Progenitor cell of endocrine pancreas (in vitro differentiated cells): ENCODE measurements around the gene CNTNAP3B. TPM values are rescaled to one million over a fixed set of nuclear protein-coding genes. Genes with fewer than 3 reads are reported as not detected.
"Not testable (repeated sequence)": the region's sequence is repeated elsewhere in the genome, so short reads cannot be mapped to it uniquely, and the experiment has no call there.

Experiments used
- DNase-seq: peaks from one replicate; pipeline ENCODE4 v3.0.0; 2021; ENCODE audit warnings: low spot score; ENCODE audit not compliant: unreplicated experiment
- H3K27ac Mint-ChIP-seq: 2 replicates; pipeline ENCODE4 v1.8.0; 2021; ENCODE audit warnings: mild to moderate bottlenecking, moderate library complexity, mixed read lengths
- H3K27me3 Mint-ChIP-seq: 2 replicates; pipeline ENCODE4 v1.8.0; 2021; ENCODE audit warnings: mixed read lengths
- H3K36me3 Mint-ChIP-seq: 2 replicates; pipeline ENCODE4 v1.8.0; 2022; ENCODE audit warnings: mixed read lengths; ENCODE audit not compliant: insufficient read depth
- H3K4me1 Mint-ChIP-seq: 2 replicates; pipeline ENCODE4 v1.8.0; 2021; ENCODE audit warnings: low read depth, mixed read lengths
- H3K4me3 Mint-ChIP-seq: 2 replicates; pipeline ENCODE4 v1.8.0; 2021; ENCODE audit warnings: low read depth, mild to moderate bottlenecking, moderate library complexity, mixed read lengths
- H3K9me3 Mint-ChIP-seq: 2 replicates; pipeline ENCODE4 v1.8.0; 2021; ENCODE audit warnings: low read depth, mixed read lengths
- total RNA-seq: library from RNA; stranded (reverse); gene quantifications from 2 replicates; pipeline ENCODE4 v1.2.1, GENCODE V29; 2021

CNTNAP3B gene
- total RNA-seq, 1 donor from 2014 or later: 7.0 TPM

DNA sequence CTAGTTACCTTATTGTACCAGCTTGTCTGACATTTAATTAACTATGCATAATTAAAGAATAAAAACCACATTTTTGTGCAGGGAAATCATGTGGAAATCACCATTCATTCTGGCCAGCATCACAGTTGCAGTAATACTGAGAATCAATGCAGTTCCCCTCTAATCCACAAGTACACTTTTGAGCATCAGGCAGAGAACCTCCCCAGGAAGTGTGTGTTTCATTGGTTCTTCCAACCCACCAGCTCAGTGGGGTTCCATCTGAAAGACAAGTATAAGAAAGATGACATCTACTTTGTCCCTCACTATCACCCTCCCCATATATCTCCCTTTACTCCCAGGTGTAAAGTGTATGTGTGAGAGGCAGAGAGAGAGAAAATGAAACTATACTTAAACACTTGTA lies 191.1 kb downstream of the CNTNAP3B start:
- H3K27ac Mint-ChIP-seq, DNase-seq, H3K9me3 Mint-ChIP-seq, H3K4me3 Mint-ChIP-seq, H3K27me3 Mint-ChIP-seq, H3K36me3 Mint-ChIP-seq, H3K4me1 Mint-ChIP-seq: not testable (repeated sequence)

DNA sequence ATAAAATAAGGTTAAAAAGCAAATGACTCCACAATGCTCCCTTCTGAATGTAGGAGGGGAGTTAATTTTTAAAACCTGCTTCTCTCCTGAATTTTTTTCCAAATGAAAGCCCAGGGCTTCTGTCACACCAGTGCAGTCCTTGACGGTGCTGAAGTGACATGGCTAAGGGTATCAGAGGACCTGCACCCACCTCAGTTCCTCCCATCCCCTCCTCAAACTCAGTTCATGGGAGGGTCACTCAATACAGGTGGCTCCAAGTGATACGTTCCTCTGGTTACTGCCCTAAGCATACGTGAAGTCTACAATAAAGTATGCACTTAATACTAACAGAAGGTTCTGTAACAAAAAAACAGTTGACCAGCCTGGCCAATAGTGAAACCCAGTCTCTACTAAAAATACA lies 193.5 kb downstream of the CNTNAP3B start:
- H3K27ac Mint-ChIP-seq, H3K27me3 Mint-ChIP-seq, DNase-seq, H3K4me1 Mint-ChIP-seq, H3K9me3 Mint-ChIP-seq, H3K4me3 Mint-ChIP-seq, H3K36me3 Mint-ChIP-seq: not testable (repeated sequence)

DNA sequence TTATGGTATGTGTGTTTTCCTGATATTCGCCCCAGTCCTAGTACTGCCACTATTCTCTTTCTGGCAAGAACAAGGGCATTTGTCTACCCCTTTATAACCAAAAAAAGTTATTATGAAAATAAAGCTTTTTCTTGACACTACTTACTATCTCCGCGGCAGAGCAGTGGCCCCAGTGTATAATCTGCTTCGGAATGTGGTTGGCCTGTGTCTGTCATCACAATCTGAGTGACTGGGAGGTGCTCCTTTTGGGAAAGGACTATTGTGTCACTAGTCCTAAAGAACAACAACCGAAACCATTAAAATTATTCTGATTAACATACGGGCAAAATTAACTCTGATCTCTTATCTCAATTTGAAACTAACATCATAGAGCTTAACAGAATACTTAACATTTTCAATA lies 200.1 kb downstream of the CNTNAP3B start:
- not testable (repeated sequence) for H3K27ac Mint-ChIP-seq, DNase-seq, H3K4me3 Mint-ChIP-seq, H3K36me3 Mint-ChIP-seq, H3K4me1 Mint-ChIP-seq, H3K27me3 Mint-ChIP-seq, H3K9me3 Mint-ChIP-seq

DNA sequence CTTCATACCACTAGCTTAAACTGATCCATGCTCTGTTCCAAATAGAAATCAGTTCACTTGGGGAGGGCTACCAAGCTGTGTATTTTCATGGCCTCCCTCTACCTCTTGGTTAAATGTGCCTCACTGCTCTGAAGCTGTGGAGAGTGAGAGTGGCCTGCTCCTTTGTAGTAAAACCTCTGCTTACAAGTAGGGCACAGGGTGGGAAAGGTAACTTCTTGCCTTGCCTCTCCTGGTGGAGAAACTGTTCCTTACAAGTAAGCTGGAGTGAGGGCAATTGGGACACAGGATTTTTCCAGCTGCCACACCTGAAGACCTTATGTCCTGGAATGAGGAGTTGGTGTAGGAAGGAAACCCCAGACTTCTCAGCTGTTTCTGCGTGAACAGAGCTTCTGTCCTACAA lies 211.9 kb downstream of the CNTNAP3B start:
- not testable (repeated sequence) for H3K4me3 Mint-ChIP-seq, H3K36me3 Mint-ChIP-seq, H3K27me3 Mint-ChIP-seq, H3K27ac Mint-ChIP-seq, DNase-seq, H3K9me3 Mint-ChIP-seq, H3K4me1 Mint-ChIP-seq

DNA sequence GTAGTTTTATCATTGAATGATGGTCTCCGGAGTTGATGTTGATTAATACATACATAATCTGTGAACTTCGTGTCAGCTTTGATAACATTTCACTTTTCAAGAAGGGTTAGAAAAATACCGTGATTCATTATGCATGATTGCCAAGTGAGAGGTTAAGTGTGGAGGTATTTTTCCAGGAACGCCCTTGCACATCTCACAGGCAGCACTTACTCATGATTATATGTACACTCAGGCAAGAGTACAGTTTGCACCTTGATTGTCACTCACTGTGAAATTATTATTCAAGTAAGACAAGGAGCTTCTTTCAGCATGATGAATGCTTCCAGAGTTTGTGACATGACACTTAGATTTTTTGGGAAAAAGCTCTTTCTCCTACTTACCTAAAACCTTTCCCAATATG lies 223.7 kb downstream of the CNTNAP3B start:
- H3K36me3 Mint-ChIP-seq, H3K4me1 Mint-ChIP-seq, H3K4me3 Mint-ChIP-seq, H3K27ac Mint-ChIP-seq, H3K27me3 Mint-ChIP-seq, H3K9me3 Mint-ChIP-seq, DNase-seq: not testable (repeated sequence)

DNA sequence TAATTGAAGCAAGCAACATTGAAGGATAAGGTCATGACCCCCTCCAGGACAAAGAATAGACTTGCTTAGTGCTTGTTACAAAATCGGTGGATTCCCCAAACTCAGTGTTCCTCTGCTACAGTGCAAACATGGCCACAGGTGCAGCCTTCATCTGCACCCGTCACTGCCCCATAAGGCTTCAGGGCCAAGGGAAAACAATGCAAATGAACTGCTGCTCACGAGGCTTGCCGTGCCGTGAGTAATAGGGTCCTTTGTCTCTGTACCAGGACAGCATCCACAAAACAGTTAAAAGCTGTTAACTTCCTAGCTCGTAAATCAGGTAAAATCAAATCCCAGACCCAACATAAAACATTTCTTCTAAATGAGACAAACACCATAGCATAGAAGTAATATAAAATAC lies 226.5 kb downstream of the CNTNAP3B start:
- not testable (repeated sequence) for H3K4me3 Mint-ChIP-seq, H3K9me3 Mint-ChIP-seq, H3K36me3 Mint-ChIP-seq, H3K27me3 Mint-ChIP-seq, DNase-seq, H3K27ac Mint-ChIP-seq, H3K4me1 Mint-ChIP-seq

DNA sequence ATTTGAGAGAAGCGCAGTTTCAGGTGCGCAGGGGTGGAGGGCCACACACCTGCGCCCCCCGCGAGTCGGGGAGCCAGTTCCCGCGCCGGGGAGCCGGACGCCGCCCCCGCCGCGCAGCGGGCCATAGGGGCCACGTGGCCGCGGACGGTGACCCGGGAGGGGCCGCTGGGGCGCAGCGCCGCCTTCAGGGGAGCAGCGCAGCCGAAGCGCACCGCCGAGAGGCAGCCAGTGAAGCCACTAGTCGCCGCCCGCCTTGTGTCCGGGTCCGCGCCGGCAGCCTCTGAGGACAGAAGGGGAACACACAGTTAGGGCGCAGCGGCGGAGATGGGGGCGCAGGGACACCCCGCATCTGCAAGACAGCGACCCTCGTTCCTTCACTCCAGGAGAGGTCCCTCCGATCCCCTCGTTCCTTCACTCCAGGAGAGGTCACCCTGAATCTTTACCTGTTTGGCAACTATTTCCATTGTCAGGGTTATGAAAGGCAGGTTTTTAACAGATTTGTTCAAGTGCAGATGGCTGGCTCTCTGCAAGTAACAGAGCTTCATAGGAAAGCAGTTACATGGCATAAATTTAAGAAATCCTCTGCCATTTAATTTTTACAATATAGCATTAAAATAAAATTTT lies 230.4 kb downstream of the CNTNAP3B start:
- H3K4me3 Mint-ChIP-seq, H3K27me3 Mint-ChIP-seq, H3K27ac Mint-ChIP-seq, H3K36me3 Mint-ChIP-seq, H3K4me1 Mint-ChIP-seq, DNase-seq, H3K9me3 Mint-ChIP-seq: not testable (repeated sequence)

DNA sequence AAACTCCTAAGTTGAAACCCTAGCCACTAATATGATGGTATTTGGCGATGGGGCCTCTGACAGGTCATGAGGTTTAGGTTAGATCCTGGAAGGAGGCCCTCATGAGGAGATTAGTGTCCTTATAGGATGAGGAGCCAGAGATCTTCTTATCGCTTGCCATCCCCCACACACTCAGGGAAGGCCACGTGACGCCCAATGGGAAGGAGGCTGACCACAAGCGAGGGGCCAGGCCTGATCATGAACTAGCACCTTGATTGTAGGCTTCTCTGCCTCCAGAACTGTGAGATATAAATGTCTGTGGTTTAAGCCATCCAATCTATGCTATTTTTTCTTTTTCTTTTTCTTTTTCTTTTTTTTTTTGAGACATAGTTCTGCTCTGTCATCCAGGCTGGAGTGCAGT lies 254.7 kb downstream of the CNTNAP3B start:
- H3K36me3 Mint-ChIP-seq, H3K4me3 Mint-ChIP-seq, H3K9me3 Mint-ChIP-seq, H3K27ac Mint-ChIP-seq, H3K4me1 Mint-ChIP-seq, H3K27me3 Mint-ChIP-seq, DNase-seq: not testable (repeated sequence)

DNA sequence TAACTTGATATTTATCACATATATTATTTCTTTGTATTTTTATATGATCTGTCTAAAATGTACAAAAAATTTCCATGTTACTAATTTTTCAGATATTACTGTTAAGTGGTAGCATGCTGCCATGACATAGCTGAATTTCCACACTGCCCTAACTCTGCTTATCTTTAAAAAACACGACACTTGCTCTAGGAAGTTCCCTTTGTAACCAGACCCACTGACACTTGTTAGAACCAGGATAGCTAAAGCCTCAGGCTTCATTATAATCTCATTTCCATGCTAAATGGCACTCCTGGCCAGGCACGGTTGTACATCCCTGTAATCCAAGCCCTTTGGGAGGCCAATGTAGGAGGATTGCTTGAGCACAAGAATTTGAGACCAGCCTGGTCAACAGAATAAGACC lies 273.8 kb downstream of the CNTNAP3B start:
- not testable (repeated sequence) for H3K36me3 Mint-ChIP-seq, H3K4me3 Mint-ChIP-seq, H3K9me3 Mint-ChIP-seq, H3K27me3 Mint-ChIP-seq, H3K27ac Mint-ChIP-seq, H3K4me1 Mint-ChIP-seq, DNase-seq

DNA sequence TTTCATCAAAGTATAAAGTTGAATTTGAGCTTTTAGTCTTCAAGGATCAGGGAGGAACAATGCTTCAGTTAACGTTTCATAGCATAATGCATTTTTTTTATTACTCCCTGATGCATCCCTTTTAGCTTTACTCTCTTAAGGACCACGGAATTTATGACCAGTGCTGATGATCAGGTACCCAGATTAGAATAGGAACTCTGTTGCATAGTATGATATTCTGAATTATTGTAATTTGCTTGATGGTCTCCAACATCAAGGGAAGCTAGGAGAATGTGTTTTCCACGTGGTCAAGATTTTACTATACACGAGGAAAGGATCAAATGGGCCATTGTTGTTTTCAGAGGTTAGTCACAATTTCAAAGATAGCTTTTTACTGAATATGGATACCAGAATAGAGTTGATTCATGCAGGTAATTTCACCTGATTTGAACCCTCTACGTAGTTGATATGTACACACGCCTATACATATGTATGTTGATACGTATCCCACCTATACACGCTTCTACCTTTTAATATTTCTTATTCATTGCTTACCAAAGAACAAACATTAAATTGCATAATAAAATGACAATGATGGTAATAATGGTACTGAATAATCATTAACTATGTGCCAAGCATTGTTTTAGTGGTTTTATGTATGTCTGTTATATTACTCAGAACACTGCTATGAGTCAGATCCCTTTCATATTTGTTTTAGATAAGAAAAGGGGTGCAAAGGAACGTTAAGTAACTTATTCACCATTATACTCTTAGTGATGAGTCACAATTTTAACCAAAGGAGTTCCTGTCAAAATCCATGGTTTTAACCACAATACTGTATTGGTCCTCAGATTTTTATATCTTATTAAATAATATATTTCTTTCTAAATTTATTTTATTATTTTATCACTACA lies 277.1 kb downstream of the CNTNAP3B start:
- H3K4me1 Mint-ChIP-seq, H3K4me3 Mint-ChIP-seq, H3K27me3 Mint-ChIP-seq, DNase-seq, H3K27ac Mint-ChIP-seq, H3K9me3 Mint-ChIP-seq, H3K36me3 Mint-ChIP-seq: not testable (repeated sequence)

DNA sequence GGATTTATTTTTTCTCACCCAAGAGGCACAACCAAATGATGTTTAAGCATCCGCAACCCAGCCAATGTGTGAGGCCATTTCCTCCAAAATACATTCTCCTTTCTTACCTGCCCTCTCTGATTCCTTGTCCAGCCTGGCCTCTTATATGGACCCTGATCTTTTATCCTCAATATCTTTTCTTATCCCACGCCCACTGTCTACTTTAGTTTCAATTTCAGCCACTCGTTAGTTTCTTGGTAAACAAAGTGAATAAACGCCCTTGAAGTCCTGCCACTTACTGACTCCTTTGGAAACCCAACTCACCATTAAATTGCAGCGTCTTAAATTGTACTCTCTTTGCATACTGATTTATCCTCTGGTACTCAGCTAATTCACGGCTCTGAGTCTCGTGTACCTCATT lies 281.4 kb downstream of the CNTNAP3B start:
- H3K36me3 Mint-ChIP-seq, H3K4me1 Mint-ChIP-seq, H3K4me3 Mint-ChIP-seq, H3K9me3 Mint-ChIP-seq, H3K27me3 Mint-ChIP-seq, DNase-seq, H3K27ac Mint-ChIP-seq: not testable (repeated sequence)
